ENCODE data around the gene TPCN2.
"Not testable (repeated sequence)": the region's sequence is repeated elsewhere in the genome, so short reads cannot be mapped to it uniquely, and the experiment has no call there.

Gene TPCN2

GRCh38 chr11:69144316-69145049 is 95.8 kb downstream of the TPCN2 start:
- no peak for DNase-seq (ENCODE audit: low read depth in 1 of 2, low spot score in 1 of 2)

GRCh38 chr11:69145050-69145380 is 96.3 kb downstream of the TPCN2 start:
- no peak for DNase-seq (ENCODE audit: low read depth in 1 of 2, low spot score in 1 of 2)

GRCh38 chr11:69148377-69148762 is 99.6 kb downstream of the TPCN2 start:
- no peak for DNase-seq (ENCODE audit: low read depth in 1 of 2, low spot score in 1 of 2)

GRCh38 chr11:69148806-69149205 is 100.1 kb downstream of the TPCN2 start:
- DNase-seq (ENCODE audit: low read depth in 1 of 2, low spot score in 1 of 2) = no peak

GRCh38 chr11:69149338-69150045 is 100.8 kb downstream of the TPCN2 start:
- not testable (repeated sequence) for DNase-seq (ENCODE audit: low read depth in 1 of 2, low spot score in 1 of 2)

GRCh38 chr11:69150175-69150574 is 101.4 kb downstream of the TPCN2 start:
- no peak for DNase-seq (ENCODE audit: low read depth in 1 of 2, low spot score in 1 of 2)

GRCh38 chr11:69151836-69152235 is 103.1 kb downstream of the TPCN2 start:
- DNase-seq (ENCODE audit: low read depth in 1 of 2, low spot score in 1 of 2) = no peak

- no peak for DNase-seq (ENCODE audit: low read depth in 1 of 2, low spot score in 1 of 2)
Measured at GRCh38 chr11:69152733-69153421, 104.1 kb downstream of the TPCN2 start.

GRCh38 chr11:69153661-69154060 is 104.9 kb downstream of the TPCN2 start:
- DNase-seq (ENCODE audit: low read depth in 1 of 2, low spot score in 1 of 2) = no peak

- no peak for DNase-seq (ENCODE audit: low read depth in 1 of 2, low spot score in 1 of 2)
Measured at GRCh38 chr11:69154211-69154913, 105.6 kb downstream of the TPCN2 start.

- DNase-seq (ENCODE audit: low read depth in 1 of 2, low spot score in 1 of 2) = no peak
Measured at GRCh38 chr11:69154938-69155301, 106.2 kb downstream of the TPCN2 start.

GRCh38 chr11:69155302-69156234 is 106.8 kb downstream of the TPCN2 start, which contains the start of gene SMIM38:
TSS of gene SMIM38 (plus strand) at chr11:69155935. CDS start at chr11:69157847, 1,912 bp downstream.
- no peak for DNase-seq (ENCODE audit: low read depth in 1 of 2, low spot score in 1 of 2)

- no peak for DNase-seq (ENCODE audit: low read depth in 1 of 2, low spot score in 1 of 2)
Measured at GRCh38 chr11:69156235-69156639, 107.5 kb downstream of the TPCN2 start.

GRCh38 chr11:69156673-69157155 is 108.0 kb downstream of the TPCN2 start:
- DNase-seq (ENCODE audit: low read depth in 1 of 2, low spot score in 1 of 2) = no peak

- no peak for DNase-seq (ENCODE audit: low read depth in 1 of 2, low spot score in 1 of 2)
Measured at GRCh38 chr11:69157156-69157821, 108.6 kb downstream of the TPCN2 start.

- no peak for DNase-seq (ENCODE audit: low read depth in 1 of 2, low spot score in 1 of 2)
Measured at GRCh38 chr11:69157822-69158231, 109.1 kb downstream of the TPCN2 start.

- no peak for DNase-seq (ENCODE audit: low read depth in 1 of 2, low spot score in 1 of 2)
Measured at GRCh38 chr11:69158301-69159149, 109.8 kb downstream of the TPCN2 start.

- DNase-seq (ENCODE audit: low read depth in 1 of 2, low spot score in 1 of 2) = no peak
Measured at GRCh38 chr11:69159150-69159852, 110.6 kb downstream of the TPCN2 start.
